ENCODE measurements around the gene TUSC2. TPM values are rescaled to one million over a fixed set of nuclear protein-coding genes. Genes with fewer than 3 reads are reported as not detected.
A peak's percentile ranks its signal among the peaks of the same experiment; 100 is the strongest.

TUSC2 gene
- total RNA-seq, 4 donors from 2014 or later: 28.7 to 63.7 (median 42.3) TPM

DNA sequence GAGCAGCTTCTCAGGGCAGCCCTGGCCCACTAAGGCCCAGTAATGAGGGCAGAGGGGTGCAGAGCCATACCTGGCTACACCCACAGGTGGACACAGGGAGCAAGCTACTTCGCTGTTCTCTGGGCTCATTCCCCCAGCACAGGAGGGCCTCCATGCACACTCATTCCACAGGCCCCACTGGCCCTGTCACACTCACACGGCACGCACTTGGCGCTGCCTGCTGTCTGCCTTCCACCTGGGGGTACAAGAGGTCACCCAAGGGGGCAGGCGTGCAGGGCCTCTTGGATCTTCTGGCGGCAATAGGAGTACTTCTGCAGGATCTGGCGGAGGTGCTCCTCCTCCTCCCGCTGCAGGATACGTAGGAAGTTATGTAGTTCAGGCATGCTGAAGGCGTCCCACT is 2.3 kb upstream of the TUSC2 start:
- H3K9me3 ChIP-seq: no peaks in the 10 kb centered on the region
- H3K27ac ChIP-seq: no peak overlapping the region
- H3K36me3 ChIP-seq: peaks cover 26 to 28% of the 10 kb centered on the region in 2 donors
- H3K4me1 ChIP-seq: peaks cover 31 to 44% of the 10 kb centered on the region in 2 donors
- 92 to 97% methylated on average over 7 of the region's 10 CpGs for WGBS, 2 donors
- intact Hi-C loops (cut with DNase I): no loop called here
- no peak for DNase-seq
- TF ChIP-seq POLR2A (IDR thresholded peaks at IDR 0.05): no peak
- TF ChIP-seq, protein P1, sequence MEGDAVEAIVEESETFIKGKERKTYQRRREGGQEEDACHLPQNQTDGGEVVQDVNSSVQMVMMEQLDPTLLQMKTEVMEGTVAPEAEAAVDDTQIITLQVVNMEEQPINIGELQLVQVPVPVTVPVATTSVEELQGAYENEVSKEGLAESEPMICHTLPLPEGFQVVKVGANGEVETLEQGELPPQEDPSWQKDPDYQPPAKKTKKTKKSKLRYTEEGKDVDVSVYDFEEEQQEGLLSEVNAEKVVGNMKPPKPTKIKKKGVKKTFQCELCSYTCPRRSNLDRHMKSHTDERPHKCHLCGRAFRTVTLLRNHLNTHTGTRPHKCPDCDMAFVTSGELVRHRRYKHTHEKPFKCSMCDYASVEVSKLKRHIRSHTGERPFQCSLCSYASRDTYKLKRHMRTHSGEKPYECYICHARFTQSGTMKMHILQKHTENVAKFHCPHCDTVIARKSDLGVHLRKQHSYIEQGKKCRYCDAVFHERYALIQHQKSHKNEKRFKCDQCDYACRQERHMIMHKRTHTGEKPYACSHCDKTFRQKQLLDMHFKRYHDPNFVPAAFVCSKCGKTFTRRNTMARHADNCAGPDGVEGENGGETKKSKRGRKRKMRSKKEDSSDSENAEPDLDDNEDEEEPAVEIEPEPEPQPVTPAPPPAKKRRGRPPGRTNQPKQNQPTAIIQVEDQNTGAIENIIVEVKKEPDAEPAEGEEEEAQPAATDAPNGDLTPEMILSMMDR (IDR thresholded peaks at IDR 0.05): no peak
- no peaks in the 10 kb centered on the region for H3K27me3 ChIP-seq
- no peak overlapping the region for H3K4me3 ChIP-seq (replicated peaks in 1 of 3)

DNA sequence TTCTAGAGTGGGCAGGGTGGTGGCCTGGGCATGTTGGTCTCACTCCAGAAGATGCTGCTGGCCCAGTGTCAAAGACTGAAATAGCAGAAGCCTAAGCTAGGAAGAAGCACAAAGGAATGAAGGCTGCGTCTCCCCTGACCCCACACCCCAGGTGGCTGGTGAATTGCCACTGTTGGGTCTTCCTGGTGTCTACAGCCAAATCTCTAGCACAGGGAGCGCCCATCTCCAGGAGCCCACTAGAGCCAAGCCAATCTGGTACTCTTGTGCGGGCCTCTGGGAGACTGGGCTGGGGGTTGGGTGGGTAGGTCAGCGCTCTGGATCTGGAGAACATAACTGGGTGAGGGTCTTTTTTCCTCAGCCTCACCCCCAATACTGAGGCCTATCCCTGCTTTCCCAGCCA is 894 bp downstream of the TUSC2 start:
- Histone ChIP-seq H3K27ac (peak overlapping the region in 2 of 3 donors; percentile 56 to 77), H3K4me1 (peaks cover 15 to 28% of the 10 kb centered on the region in 2 donors), H3K36me3 (peaks cover 28 to 29% of the 10 kb centered on the region in 2 donors), H3K9me3 (no peaks in the 10 kb centered on the region), H3K4me3 (replicated peaks in 1 of 3) (peak overlapping the region in 1 of 3 donors; percentile 97), H3K27me3 (no peaks in the 10 kb centered on the region)
- TF ChIP-seq POLR2A (IDR thresholded peaks at IDR 0.05): no peak
- TF ChIP-seq, protein P1 (IDR thresholded peaks at IDR 0.05): no peak
- DNase-seq: no peak
- WGBS, 2 donors: 55 to 87% methylated on average over 4 of the region's 4 CpGs
- intact Hi-C loops (cut with DNase I): loop anchor here (5.0 kb wide), 1 partner anchor 35 kb away; the partner anchor contains the start of gene IFRD2

GRCh38 chr3:50326182-50326541 is 1.9 kb downstream of the TUSC2 start:
- H3K9me3 ChIP-seq: no peaks in the 10 kb centered on the region
- DNase-seq: no peak
- H3K36me3 ChIP-seq: peaks cover 21% of the 10 kb centered on the region in 2 donors
- TF ChIP-seq, protein P1 (IDR thresholded peaks at IDR 0.05): no peak
- no peak for TF ChIP-seq POLR2A (IDR thresholded peaks at IDR 0.05)
- intact Hi-C loops (cut with DNase I): loop anchor here (5.0 kb wide), 1 partner anchor 34 kb away; the partner anchor contains the start of gene IFRD2
- 90 to 92% methylated on average over 8 of the region's 8 CpGs for WGBS, 2 donors
- H3K4me1 ChIP-seq: peaks cover 20 to 33% of the 10 kb centered on the region in 2 donors
- no peak overlapping the region for H3K4me3 ChIP-seq (replicated peaks in 1 of 3)
- no peaks in the 10 kb centered on the region for H3K27me3 ChIP-seq
- H3K27ac ChIP-seq: peak overlapping the region in 1 of 3 donors; percentile 98

DNA sequence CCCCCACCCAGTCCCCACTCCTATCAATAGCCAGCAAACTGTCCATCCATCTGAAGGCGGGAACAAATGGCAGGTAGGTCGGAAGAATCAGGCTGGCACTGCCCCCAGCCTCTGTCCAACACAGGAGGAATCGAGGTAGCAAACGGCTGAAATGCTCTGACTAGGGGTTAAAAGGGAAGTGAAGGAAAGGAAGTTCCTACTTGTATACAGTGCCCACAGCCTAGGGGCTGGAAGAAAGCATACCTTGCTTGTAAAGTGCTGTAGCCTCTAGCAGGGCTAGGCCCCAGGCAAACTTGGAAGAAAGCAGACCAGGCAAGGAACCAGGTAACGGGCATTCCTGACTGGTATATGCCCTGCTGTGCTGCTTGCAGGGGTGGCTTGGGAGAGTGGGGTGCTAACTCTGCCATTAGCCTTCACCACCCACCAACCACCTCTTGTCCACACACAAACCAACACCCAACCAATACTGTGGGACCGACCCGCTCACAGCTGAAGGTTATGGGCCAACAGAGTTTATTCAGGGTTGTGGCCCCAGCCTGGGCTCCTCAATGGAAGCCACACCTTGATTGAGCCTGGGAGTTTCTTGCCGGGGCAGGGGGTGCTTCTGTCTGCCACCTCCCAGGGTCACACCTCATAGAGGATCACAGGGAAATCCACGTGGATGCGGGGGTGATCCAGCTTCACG is 2.4 kb downstream of the TUSC2 start:
- Histone ChIP-seq H3K27ac (peak overlapping the region in 1 of 3 donors; percentile 98), H3K4me1 (peaks cover 20 to 33% of the 10 kb centered on the region in 2 donors), H3K27me3 (no peaks in the 10 kb centered on the region), H3K4me3 (replicated peaks in 1 of 3) (no peak overlapping the region), H3K36me3 (peaks cover 15 to 16% of the 10 kb centered on the region in 2 donors), H3K9me3 (no peaks in the 10 kb centered on the region)
- intact Hi-C loops (cut with DNase I): loop anchor here (5.0 kb wide), 1 partner anchor 33 kb away; the partner anchor contains the start of gene IFRD2
- DNase-seq: no peak
- 81 to 87% methylated on average over 10 to 11 of the region's 11 CpGs for WGBS, 2 donors
- TF ChIP-seq, protein P1 (IDR thresholded peaks at IDR 0.05): no peak
- no peak for TF ChIP-seq POLR2A (IDR thresholded peaks at IDR 0.05)

DNA sequence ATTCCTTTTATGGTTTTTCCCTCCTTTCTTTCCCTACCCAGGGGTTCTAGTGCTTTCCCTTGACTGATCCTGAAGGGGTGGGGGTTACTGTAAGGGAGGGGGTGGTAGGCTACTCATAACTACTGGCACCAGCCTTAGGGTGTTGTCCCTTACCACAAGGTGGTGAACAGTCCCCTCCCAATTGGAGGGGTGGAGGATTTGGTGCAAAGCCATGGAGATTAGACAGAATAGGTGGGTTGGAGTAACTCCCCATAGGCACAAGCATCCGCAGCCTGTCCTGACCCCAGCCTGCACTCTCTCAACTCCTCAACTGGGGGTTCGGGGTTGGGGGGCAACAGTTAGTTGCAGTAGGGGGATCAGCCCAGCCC is 2.9 kb downstream of the TUSC2 start:
- H3K27ac ChIP-seq: peak overlapping the region in 2 of 3 donors; percentile 32 to 98
- WGBS, 2 donors: 81 to 86% methylated on average over 2 of the region's 2 CpGs
- no peaks in the 10 kb centered on the region for H3K9me3 ChIP-seq
- intact Hi-C loops (cut with DNase I): loop anchor here (5.0 kb wide), 1 partner anchor 33 kb away; the partner anchor contains the start of gene IFRD2
- DNase-seq: no peak
- peaks cover 10% of the 10 kb centered on the region in 2 donors for H3K36me3 ChIP-seq
- no peak for TF ChIP-seq POLR2A (IDR thresholded peaks at IDR 0.05)
- TF ChIP-seq, protein P1 (IDR thresholded peaks at IDR 0.05): no peak
- H3K4me3 ChIP-seq (replicated peaks in 1 of 3): no peak overlapping the region
- H3K4me1 ChIP-seq: peaks cover 25 to 38% of the 10 kb centered on the region in 2 donors
- H3K27me3 ChIP-seq: no peaks in the 10 kb centered on the region

Measured in thyroid gland (tissue), 4 donors.